Endodermal cell (in vitro differentiated cells): ENCODE data around the gene NKX6-2. TPM values are rescaled to one million over a fixed set of nuclear protein-coding genes. Genes with fewer than 3 reads are reported as not detected.

ENCODE experiments used
- DNase-seq: peaks from one replicate; pipeline ENCODE4 v3.0.0-alpha.2; 2017
- H3K27ac ChIP-seq: 2 replicates; pipeline ENCODE4 v1.5.1; 2013; ENCODE audit warnings: mild to moderate bottlenecking, low read depth, low read length, moderate library complexity
- H3K27me3 ChIP-seq: 2 replicates; pipeline ENCODE4 v1.6.1; 2013; ENCODE audit warnings: mild to moderate bottlenecking, low read length, moderate library complexity; ENCODE audit not compliant: insufficient read depth, control insufficient read depth, poor library complexity, severe bottlenecking
- H3K36me3 ChIP-seq: 2 replicates; pipeline ENCODE4 v1.7.0; 2013; ENCODE audit warnings: mild to moderate bottlenecking, low read length, moderate library complexity; ENCODE audit not compliant: control insufficient read depth, insufficient read depth
- H3K4me1 ChIP-seq: one replicate; pipeline ENCODE4 v1.7.0; 2013; ENCODE audit warnings: low read length; ENCODE audit not compliant: control insufficient read depth, insufficient read depth
- H3K4me3 ChIP-seq: 2 replicates; pipeline ENCODE4 v1.5.1; 2013; ENCODE audit warnings: mild to moderate bottlenecking, low read length, moderate library complexity
- H3K9ac ChIP-seq: 2 replicates; pipeline ENCODE4 v1.6.1; 2013; ENCODE audit warnings: mild to moderate bottlenecking, low read length, moderate library complexity; ENCODE audit not compliant: poor library complexity, severe bottlenecking; ENCODE audit errors: extremely low read depth
- H3K9me3 ChIP-seq: 2 replicates; pipeline ENCODE4 v1.6.1; 2013; ENCODE audit warnings: mild to moderate bottlenecking, low read length, moderate library complexity; ENCODE audit not compliant: control insufficient read depth
- H3K27ac Mint-ChIP-seq: 2 replicates; pipeline ENCODE4 v1.8.0; 2020; ENCODE audit warnings: mixed read lengths
- H3K27me3 Mint-ChIP-seq: 2 replicates; pipeline ENCODE4 v1.8.0; 2021; ENCODE audit warnings: mild to moderate bottlenecking, mixed read lengths; ENCODE audit not compliant: insufficient read depth
- H3K36me3 Mint-ChIP-seq: 2 replicates; pipeline ENCODE4 v1.8.0; 2020; ENCODE audit warnings: low read depth, mixed read lengths
- H3K4me1 Mint-ChIP-seq: 2 replicates; pipeline ENCODE4 v1.8.0; 2020; ENCODE audit warnings: mixed read lengths
- H3K4me3 Mint-ChIP-seq: 2 replicates; pipeline ENCODE4 v1.8.0; 2020; ENCODE audit warnings: mild to moderate bottlenecking, moderate library complexity, mixed read lengths
- H3K9me3 Mint-ChIP-seq: 2 replicates; pipeline ENCODE4 v1.8.0; 2020; ENCODE audit warnings: mild to moderate bottlenecking, mixed read lengths
- WGBS, 2 experiments: methylation state at CpG; one replicate each; pipeline versions ENCODE4 v1.1.5 to v1.1.7; 2013; ENCODE audit warnings: missing lambda C conversion rate in 2 of 2, mixed read lengths in 1 of 2; ENCODE audit not compliant: insufficient coverage in 1 of 2, insufficient read length in 1 of 2; 5-methylcytosine and 5-hydroxymethylcytosine counted together
- total RNA-seq, 2 donors: library from RNA; stranded (reverse); fragmentation: NEBNext Ultra II Directional in 1 of 2; extraction: Animal tissue kit (Norgen Biotek cat#: 25700) in 1 of 2; gene quantifications; 2 replicates in 1 of 2; 3 replicates in 1 of 2; pipeline ENCODE4 v1.2.1, GENCODE V29; 2021
- TF ChIP-seq, protein P1 (sequence below): fragments of 200-600 bp; sonication (generic); conservative IDR thresholded peaks from 2 replicates; pipeline ENCODE4 v1.5.0; 2021; ENCODE audit warnings: antibody characterized with exemption, mild to moderate bottlenecking

NKX6-2 gene
- total RNA-seq, 2 donors from 2014 or later, result 0.31 TPM; not detected in 1

DNA sequence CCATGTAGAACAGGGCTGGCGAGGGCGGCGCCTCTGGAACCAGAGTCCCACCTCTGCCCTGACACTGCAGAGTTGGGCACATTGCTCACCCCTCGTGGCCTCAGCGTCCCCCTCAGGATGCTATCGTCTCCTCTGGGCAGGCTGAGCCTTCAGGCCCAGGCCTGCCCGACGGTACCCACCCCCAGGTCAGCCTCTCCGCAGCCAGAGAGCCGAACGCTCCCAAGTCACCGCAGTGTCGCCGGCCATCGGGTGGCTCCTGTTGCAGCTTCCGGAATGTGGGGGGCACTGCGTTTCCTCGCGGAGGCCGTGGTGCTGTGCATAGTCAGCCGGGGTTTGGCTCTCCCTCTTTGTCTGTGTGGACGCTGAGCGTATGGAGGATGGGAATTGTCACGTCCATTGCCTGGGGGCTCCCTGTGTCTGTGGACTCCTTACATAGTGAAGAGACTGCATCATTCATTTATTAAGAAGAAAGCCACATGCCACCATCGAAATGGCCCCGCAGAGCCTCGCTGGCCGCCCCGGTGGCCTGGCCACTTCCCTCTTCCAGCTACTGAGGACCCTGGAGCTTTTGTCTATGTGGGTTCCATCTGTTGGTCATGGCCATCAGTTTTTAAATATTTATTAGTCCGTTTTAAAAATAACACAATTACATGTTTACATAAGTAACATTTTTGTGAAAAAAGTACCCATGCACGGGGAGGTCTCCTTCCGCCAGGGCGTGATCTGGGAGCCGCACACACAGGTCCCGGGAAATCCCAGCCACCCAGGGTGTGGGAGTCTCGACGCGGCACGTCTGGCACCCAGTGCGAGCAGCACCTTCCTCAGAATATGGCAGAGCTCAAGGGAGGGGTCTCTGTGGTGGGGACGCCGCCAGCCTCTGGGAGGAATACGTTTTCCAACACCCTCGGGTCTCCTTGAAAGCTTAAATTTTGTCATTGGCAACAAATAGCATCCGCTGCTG lies 15.6 kb downstream of the NKX6-2 start:
- no peak overlapping the region for H3K27ac ChIP-seq
- no peaks in the 10 kb centered on the region for H3K27me3 Mint-ChIP-seq
- peaks cover 15% of the 10 kb centered on the region for H3K9me3 Mint-ChIP-seq
- H3K27ac Mint-ChIP-seq, result no peak overlapping the region
- H3K4me3 ChIP-seq, result no peak overlapping the region
- no peaks in the 10 kb centered on the region for H3K9me3 ChIP-seq
- H3K27me3 ChIP-seq, result no peaks in the 10 kb centered on the region
- H3K4me3 Mint-ChIP-seq, result no peak overlapping the region
- no peak overlapping the region for H3K9ac ChIP-seq
- H3K36me3 Mint-ChIP-seq, result peaks cover 28% of the 10 kb centered on the region
- WGBS, 2 experiments, result 94 to 97% methylated on average over 26 to 44 of the region's 45 CpGs
- H3K4me1 ChIP-seq, result no peaks in the 10 kb centered on the region
- no peaks in the 10 kb centered on the region for H3K36me3 ChIP-seq
- H3K4me1 Mint-ChIP-seq, result no peaks in the 10 kb centered on the region
- TF ChIP-seq, protein P1, sequence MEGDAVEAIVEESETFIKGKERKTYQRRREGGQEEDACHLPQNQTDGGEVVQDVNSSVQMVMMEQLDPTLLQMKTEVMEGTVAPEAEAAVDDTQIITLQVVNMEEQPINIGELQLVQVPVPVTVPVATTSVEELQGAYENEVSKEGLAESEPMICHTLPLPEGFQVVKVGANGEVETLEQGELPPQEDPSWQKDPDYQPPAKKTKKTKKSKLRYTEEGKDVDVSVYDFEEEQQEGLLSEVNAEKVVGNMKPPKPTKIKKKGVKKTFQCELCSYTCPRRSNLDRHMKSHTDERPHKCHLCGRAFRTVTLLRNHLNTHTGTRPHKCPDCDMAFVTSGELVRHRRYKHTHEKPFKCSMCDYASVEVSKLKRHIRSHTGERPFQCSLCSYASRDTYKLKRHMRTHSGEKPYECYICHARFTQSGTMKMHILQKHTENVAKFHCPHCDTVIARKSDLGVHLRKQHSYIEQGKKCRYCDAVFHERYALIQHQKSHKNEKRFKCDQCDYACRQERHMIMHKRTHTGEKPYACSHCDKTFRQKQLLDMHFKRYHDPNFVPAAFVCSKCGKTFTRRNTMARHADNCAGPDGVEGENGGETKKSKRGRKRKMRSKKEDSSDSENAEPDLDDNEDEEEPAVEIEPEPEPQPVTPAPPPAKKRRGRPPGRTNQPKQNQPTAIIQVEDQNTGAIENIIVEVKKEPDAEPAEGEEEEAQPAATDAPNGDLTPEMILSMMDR, result no peak
- DNase-seq, result no peak

DNA sequence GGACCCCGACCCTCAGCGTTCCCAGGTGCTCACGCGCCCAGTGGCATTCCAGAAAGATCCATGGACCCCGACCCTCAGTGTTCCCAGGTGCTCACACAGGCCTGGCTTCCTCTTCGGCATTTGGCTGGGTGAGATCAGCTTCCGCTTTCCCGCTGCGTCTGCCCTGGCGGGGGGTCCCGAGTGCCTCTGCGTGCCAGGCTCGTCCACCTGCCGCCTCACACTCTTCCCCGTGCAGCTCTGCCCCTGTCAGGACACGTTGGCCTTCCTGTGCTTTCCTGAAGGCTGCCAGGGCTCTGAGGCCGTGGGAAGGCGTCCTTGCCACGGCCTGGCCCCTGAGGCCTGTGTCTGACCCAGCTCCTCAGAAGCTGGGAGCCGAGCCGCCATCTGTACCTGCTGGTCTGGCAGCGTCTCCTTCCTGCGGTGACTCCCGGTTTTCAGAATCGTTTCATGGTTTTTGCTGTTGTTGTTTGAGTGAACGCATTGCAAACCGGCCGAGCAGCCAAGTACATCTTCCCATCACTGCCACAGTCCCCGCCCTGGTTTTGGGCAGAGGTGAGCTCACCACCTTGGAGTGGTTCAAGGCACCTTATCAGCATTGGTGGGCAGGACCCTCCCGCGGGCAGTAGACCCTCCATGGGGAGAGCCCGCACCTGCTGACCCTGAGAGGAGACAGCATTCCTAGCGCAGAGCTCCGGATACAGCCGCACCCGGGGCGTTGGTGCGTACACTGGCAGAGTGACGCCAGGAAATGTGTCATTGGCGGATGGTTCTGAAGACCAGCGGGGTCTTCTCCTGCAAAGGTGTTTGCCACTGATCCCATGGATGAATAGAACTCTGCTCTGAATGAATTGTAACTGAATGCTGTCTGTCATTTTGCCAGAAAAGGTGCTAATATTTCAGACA lies 17.4 kb downstream of the NKX6-2 start:
- Histone ChIP-seq H3K9ac (no peak overlapping the region), H3K27me3 (no peaks in the 10 kb centered on the region), H3K36me3 (no peaks in the 10 kb centered on the region), H3K9me3 (no peaks in the 10 kb centered on the region), H3K27ac (no peak overlapping the region), H3K4me1 (no peaks in the 10 kb centered on the region), H3K4me3 (no peak overlapping the region)
- DNase-seq, result no peak
- no peaks in the 10 kb centered on the region for H3K27me3 Mint-ChIP-seq
- H3K4me3 Mint-ChIP-seq, result no peak overlapping the region
- 94 to 95% methylated on average over 38 to 41 of the region's 41 CpGs for WGBS, 2 experiments
- no peaks in the 10 kb centered on the region for H3K4me1 Mint-ChIP-seq
- TF ChIP-seq, protein P1, result no peak
- H3K36me3 Mint-ChIP-seq, result peaks cover 26% of the 10 kb centered on the region
- H3K9me3 Mint-ChIP-seq, result peaks cover 15% of the 10 kb centered on the region
- H3K27ac Mint-ChIP-seq, result no peak overlapping the region

DNA sequence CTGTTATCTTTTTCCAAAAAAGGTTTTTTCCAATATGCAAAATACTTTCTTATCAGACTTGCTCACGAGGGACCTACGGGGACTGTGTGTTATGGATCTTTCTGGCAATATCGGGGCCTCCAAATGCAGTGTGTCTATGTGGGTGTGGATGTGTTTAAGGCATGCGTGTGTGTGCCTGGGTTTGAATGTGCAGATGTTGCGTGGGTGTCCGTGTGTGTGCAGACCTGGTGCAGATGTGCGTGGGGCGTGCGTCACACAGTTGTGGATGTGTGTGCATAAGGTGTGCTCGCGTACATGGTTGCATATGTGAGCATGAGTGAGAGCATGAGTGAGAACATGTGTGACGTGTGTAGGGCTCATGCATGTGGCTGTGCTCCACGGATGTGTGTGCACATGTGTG lies 19.7 kb downstream of the NKX6-2 start:
- Mint-ChIP-seq H3K4me3 (no peak overlapping the region), H3K9me3 (peaks cover 19% of the 10 kb centered on the region), H3K36me3 (peaks cover 33% of the 10 kb centered on the region), H3K27ac (no peak overlapping the region), H3K27me3 (no peaks in the 10 kb centered on the region), H3K4me1 (no peaks in the 10 kb centered on the region)
- 97% methylated on average over 11 to 13 of the region's 13 CpGs for WGBS, 2 experiments
- peaks cover 10% of the 10 kb centered on the region for H3K9me3 ChIP-seq
- H3K9ac ChIP-seq, result no peak overlapping the region
- H3K27ac ChIP-seq, result no peak overlapping the region
- TF ChIP-seq, protein P1, result no peak
- no peaks in the 10 kb centered on the region for H3K36me3 ChIP-seq
- DNase-seq, result no peak
- no peaks in the 10 kb centered on the region for H3K27me3 ChIP-seq
- H3K4me3 ChIP-seq, result no peak overlapping the region
- H3K4me1 ChIP-seq, result no peaks in the 10 kb centered on the region
